GM12864 (cell line): ENCODE results near the gene SLC1A2.

Experiments
- DNase-seq: peaks from one replicate; pipeline ENCODE4 v3.0.0-alpha.2; 2011; ENCODE audit warnings: low read depth
- H3K4me3 ChIP-seq: 2 replicates; pipeline ENCODE4 v1.5.1; 2011; ENCODE audit warnings: mild to moderate bottlenecking, low read depth, low read length, control low read depth
- TF ChIP-seq, protein P1 (sequence below): IDR thresholded peaks from 2 replicates; pipeline ENCODE4 v1.5.1; 2011; ENCODE audit warnings: low read depth, mild to moderate bottlenecking, moderate library complexity, low read length, control low read depth, inconsistent platforms; ENCODE audit errors: missing control alignments

The SLC1A2 gene

DNA sequence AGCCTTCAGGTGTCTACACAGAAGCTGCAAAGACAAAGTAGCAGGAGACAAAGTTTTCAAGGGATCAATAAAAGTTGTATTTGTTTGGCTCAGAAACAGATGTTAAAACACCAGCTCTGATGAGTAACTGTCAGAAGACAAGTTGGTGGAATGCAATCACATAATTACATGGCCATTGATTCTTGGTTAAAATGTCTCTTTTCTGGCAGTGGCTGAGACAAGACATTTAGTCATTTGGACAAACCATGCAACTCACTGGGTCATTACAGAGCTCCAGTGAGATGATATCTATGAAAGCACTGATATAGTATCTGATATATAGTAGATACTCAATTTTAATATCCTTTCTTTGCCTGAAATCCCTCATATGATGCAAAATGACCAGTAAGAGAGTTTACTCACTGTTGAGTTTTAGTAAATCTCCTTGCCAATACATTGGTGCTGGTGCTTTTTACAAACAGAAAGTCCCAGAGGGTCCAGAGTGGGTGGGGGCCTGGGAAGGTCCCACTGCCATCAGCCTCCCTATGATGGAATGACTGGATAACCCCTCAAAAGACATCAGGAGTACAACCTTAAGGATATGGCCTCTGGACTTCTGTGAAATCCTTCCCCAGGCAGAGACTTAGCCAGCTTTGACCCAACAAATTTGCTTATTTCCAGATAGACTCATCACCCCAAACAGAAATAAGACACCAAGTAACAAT is 95.0 kb downstream of the SLC1A2 start:
- H3K4me3 ChIP-seq: no peak overlapping the region
- TF ChIP-seq, protein P1, sequence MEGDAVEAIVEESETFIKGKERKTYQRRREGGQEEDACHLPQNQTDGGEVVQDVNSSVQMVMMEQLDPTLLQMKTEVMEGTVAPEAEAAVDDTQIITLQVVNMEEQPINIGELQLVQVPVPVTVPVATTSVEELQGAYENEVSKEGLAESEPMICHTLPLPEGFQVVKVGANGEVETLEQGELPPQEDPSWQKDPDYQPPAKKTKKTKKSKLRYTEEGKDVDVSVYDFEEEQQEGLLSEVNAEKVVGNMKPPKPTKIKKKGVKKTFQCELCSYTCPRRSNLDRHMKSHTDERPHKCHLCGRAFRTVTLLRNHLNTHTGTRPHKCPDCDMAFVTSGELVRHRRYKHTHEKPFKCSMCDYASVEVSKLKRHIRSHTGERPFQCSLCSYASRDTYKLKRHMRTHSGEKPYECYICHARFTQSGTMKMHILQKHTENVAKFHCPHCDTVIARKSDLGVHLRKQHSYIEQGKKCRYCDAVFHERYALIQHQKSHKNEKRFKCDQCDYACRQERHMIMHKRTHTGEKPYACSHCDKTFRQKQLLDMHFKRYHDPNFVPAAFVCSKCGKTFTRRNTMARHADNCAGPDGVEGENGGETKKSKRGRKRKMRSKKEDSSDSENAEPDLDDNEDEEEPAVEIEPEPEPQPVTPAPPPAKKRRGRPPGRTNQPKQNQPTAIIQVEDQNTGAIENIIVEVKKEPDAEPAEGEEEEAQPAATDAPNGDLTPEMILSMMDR: no peak
- DNase-seq: no peak

DNA sequence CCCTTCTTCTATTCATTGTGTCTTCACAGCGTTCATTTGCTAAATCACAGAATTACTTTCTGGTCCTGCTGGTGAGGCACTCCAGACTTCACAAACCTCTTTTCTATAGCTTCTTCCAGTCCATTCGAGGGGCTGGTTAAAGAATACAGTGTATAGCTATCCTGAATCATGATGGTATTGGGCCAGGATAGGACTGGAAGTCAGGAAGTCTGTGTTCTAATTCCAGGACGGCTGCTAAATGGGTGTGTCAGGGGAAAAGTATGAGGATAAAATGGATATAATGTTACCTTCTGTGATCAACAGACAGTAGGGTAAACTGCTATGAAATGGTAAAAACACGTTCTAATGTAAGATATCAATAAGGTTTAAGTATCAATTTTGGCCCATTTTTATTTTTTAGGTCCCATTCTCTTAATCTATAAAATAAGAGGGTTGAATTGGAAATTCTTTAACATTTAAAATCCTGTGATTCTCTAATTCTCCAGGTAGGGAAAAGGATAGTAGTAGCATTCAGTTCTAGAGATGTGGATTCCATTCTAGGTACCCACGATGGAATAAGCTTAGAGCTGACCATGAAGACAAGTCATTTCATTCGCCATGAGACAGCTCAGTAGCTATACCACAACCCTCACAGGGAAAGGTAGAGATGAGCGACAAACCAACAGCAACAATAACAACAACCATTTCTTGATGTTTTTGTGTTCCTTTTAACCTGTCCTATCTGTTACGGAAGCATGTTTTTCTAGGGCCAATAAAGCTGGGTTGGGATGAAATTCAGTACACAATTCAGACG is 96.1 kb downstream of the SLC1A2 start:
- H3K4me3 ChIP-seq: no peak overlapping the region
- no peak for DNase-seq
- TF ChIP-seq, protein P1: no peak

DNA sequence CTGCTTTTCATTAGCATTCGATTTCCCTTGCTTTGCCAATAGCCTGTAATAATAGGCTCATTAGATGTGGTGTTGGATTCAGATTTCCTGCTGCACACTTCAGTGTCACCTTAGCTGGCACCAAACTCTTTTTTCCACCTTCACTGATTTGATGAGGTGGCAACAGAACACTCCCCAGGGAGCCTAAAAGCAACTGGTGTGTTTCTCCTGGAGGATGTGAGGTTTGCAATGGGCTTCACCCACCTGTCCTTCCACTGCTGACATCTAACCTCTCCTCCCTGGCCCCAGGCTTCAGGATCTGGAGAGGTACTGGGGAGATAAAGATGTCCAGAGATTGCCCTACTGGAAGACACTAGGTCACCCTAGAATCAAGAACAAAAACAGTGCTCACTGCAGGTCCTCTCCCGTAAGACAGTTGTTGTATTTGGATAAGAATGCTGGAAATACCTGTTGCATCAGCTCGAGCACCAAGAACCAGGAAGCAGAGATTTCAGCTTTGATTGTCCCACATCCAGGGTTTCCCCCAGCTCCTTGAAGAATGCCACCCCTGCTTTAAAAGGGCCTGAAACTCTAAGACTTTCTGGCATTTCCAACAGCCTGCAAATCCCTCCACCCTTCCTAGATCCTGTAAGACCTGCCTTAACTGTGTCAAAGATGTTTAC is 96.9 kb downstream of the SLC1A2 start:
- TF ChIP-seq, protein P1: no peak
- no peak for DNase-seq
- no peak overlapping the region for H3K4me3 ChIP-seq

DNA sequence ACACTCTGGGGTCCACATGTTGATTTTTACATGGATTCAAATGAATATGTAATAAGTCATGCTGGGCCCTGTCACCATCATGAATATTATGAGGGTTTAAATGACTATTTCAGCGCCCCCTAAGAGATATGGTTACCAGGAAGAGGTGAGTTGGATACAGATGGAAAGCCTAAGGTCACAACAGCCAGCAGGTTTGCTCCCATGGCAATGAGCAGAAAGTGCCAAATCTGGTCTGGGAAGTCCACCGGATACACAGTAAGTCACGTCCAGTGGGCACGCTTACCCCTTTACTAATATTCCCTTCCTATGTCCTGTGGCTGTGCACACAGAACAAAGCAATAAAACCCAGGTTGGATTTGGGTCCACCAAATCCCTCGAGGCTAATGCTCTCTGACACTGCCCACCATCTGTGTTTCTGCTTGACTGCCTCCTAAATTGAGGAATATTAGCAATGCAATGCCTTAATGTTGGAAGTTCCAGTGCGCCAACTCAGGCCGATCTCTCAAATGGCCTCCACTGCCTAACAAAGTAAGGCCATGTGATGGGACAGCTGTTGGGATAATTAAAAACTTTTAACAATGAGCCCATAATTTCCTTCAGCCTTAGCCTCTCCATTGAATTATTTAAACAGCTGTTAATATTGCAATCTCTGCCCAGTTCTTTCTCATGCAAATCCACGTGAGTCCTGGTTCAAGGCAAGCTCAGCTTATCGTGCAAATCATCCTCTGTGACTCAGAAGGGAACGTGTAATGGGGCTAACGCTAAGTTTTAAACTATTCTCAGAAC is 97.6 kb downstream of the SLC1A2 start:
- no peak overlapping the region for H3K4me3 ChIP-seq
- TF ChIP-seq, protein P1: no peak
- DNase-seq: no peak

DNA sequence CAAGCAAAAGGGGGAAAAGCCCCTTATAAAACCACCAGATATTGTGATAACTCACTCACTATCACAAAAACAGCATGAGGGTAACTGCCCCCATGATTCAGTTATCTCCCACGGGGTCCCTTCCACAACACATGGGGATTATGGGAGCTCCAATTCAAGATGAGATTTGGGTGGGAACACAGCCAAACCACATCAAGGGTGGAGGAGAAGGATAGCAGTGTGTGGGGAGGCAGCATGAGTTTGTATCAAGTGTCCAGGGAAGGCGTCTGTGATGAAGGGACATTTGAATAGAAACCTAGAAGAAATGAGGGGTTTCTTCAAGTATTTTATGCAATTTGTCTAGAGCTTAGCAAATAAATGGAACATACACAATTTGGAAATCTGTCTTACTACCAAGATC is 98.2 kb downstream of the SLC1A2 start:
- TF ChIP-seq, protein P1: no peak
- H3K4me3 ChIP-seq: no peak overlapping the region
- no peak for DNase-seq
